ENCODE results near the gene TAS2R40. TPM values are rescaled to one million over a fixed set of nuclear protein-coding genes. Genes with fewer than 3 reads are reported as not detected.

Gene TAS2R40
- total and polyA plus RNA-seq, 12 donors = not detected

DNA sequence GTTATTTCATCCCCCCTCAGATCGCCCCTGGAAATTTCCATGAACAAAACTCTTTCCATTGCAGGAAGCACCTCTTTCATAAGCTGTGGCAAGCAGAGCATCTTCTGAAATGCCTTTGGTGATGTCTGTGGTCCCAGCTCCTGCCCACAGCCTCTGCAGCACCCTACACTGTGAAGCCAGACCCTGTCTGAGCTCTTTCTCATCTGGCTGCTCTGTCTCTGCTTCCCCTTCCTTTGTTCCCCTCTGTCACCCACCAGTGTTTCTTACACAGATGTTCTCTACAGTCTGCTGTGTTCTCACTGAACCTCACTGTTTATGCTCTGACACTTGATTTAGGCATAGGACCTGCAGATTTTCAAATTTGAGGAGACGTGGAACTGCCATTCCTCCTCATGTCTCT is 40.5 kb upstream of the TAS2R40 start:
- H3K36me3 ChIP-seq (replicated peaks in 1 of 2) = no peaks in the 10 kb centered on the region
- H3K9me3 ChIP-seq (replicated peaks in 1 of 3) = no peaks in the 10 kb centered on the region
- no peak overlapping the region for H3K4me3 ChIP-seq
- DNase-seq = no peak
- TF ChIP-seq, protein P1, sequence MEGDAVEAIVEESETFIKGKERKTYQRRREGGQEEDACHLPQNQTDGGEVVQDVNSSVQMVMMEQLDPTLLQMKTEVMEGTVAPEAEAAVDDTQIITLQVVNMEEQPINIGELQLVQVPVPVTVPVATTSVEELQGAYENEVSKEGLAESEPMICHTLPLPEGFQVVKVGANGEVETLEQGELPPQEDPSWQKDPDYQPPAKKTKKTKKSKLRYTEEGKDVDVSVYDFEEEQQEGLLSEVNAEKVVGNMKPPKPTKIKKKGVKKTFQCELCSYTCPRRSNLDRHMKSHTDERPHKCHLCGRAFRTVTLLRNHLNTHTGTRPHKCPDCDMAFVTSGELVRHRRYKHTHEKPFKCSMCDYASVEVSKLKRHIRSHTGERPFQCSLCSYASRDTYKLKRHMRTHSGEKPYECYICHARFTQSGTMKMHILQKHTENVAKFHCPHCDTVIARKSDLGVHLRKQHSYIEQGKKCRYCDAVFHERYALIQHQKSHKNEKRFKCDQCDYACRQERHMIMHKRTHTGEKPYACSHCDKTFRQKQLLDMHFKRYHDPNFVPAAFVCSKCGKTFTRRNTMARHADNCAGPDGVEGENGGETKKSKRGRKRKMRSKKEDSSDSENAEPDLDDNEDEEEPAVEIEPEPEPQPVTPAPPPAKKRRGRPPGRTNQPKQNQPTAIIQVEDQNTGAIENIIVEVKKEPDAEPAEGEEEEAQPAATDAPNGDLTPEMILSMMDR (IDR thresholded peaks at IDR 0.05) = no peak
- TF ChIP-seq POLR2A (IDR thresholded peaks at IDR 0.05) = no peak
- no peak overlapping the region for H3K27ac ChIP-seq
- H3K4me1 ChIP-seq (replicated peaks in 1 of 2) = no peaks in the 10 kb centered on the region
- no peaks in the 10 kb centered on the region for H3K27me3 ChIP-seq
- 59 to 76% (median 69%) methylated on average over 2 of the region's 2 CpGs for WGBS, 4 donors
- intact Hi-C loops (cut with DNase I) = no loop called here

DNA sequence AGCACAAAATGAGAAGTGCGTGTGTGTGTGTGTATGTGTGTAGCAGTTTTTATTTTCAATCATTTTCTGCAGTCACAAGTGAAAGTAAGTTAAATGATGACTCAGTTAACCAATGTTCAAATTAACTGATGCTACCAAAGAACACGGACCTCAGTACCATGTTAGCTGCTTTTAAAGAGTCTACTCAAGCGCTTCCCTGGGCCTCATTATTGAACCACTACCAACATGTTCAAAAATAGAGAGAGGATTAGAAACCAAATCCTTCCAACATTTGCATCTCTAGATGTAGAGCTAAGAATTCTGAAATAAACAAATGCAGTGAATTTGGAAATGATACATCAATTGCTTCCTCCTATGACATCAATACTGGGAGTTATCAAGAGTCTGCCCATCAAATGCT is 38.8 kb upstream of the TAS2R40 start, which contains the start of gene TAS2R39:
TAS2R39 (plus strand) TSS at position 396 of the 400 bp plus-strand sequence; CDS start at position 396, 0 bp downstream.
- 58 to 77% (median 68%) methylated on average over 3 of the region's 3 CpGs for WGBS, 4 donors
- Histone ChIP-seq H3K4me1 (replicated peaks in 1 of 2) (no peaks in the 10 kb centered on the region), H3K4me3 (no peak within 1 kb of the TSS), H3K27ac (no peak within 1 kb of the TSS), H3K9me3 (replicated peaks in 1 of 3) (no peaks in the 10 kb centered on the region), H3K36me3 (replicated peaks in 1 of 2) (no peaks in the 10 kb centered on the region), H3K27me3 (no peaks in the 10 kb centered on the region)
- no peak for DNase-seq
- TF ChIP-seq, protein P1 (IDR thresholded peaks at IDR 0.05) = no peak
- TF ChIP-seq POLR2A (IDR thresholded peaks at IDR 0.05) = no peak
- intact Hi-C loops (cut with DNase I) = no loop called here

DNA sequence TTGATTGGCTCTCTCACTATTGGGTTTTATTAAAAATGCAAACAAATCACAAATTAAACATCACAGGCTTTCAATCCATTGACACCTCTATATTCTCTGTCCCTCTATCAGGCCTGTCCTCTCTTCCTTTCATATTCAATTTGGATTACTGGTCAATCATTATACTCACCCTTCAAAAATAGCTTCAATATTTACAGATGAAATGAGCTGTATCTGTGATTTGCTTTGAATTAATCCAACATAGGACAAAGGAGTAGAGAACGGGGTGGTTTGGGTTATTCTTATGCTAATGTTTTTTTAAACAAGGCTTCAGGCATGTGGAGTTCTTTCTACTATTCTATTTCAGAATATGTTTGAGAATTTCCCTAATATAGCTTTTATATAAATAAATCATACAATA is 36.3 kb upstream of the TAS2R40 start:
- DNase-seq = no peak
- no peaks in the 10 kb centered on the region for H3K36me3 ChIP-seq (replicated peaks in 1 of 2)
- 57 to 83% (median 63%) methylated on average over 1 of the region's 1 CpG for WGBS, 4 donors
- H3K4me3 ChIP-seq = no peak overlapping the region
- intact Hi-C loops (cut with DNase I) = no loop called here
- no peaks in the 10 kb centered on the region for H3K9me3 ChIP-seq (replicated peaks in 1 of 3)
- no peak overlapping the region for H3K27ac ChIP-seq
- TF ChIP-seq, protein P1 (IDR thresholded peaks at IDR 0.05) = no peak
- no peak for TF ChIP-seq POLR2A (IDR thresholded peaks at IDR 0.05)
- no peaks in the 10 kb centered on the region for H3K4me1 ChIP-seq (replicated peaks in 1 of 2)
- no peaks in the 10 kb centered on the region for H3K27me3 ChIP-seq

DNA sequence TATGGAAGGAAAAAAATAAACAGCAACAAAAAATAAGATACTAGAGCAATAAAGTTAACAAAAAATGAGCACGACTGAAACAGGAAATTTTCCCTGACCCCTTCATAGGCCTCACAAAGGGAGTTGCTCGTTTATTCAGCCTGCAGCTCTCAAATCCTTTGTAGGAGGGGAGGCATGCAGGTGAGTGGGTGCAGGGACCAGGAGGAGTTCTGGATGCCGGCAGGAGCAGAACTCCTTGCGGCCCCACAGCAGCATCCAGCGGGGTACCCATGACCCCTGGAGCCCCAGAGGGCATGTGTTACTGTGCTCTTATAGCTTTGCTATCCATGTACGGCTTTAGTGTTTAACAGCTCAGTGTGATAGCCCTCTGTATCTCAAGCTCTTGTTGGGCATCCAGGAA is 32.8 kb upstream of the TAS2R40 start:
- no peaks in the 10 kb centered on the region for H3K27me3 ChIP-seq
- no peaks in the 10 kb centered on the region for H3K4me1 ChIP-seq (replicated peaks in 1 of 2)
- WGBS, 4 donors = 53 to 69% (median 65%) methylated on average over 6 of the region's 6 CpGs
- no peaks in the 10 kb centered on the region for H3K9me3 ChIP-seq (replicated peaks in 1 of 3)
- no peaks in the 10 kb centered on the region for H3K36me3 ChIP-seq (replicated peaks in 1 of 2)
- no peak overlapping the region for H3K4me3 ChIP-seq
- no peak for DNase-seq
- TF ChIP-seq, protein P1 (IDR thresholded peaks at IDR 0.05) = no peak
- TF ChIP-seq POLR2A (IDR thresholded peaks at IDR 0.05) = no peak
- no peak overlapping the region for H3K27ac ChIP-seq
- intact Hi-C loops (cut with DNase I) = no loop called here
